ENCODE data around the gene EIF5A. TPM values are rescaled to one million over a fixed set of nuclear protein-coding genes. Genes with fewer than 3 reads are reported as not detected.

The EIF5A gene
- total RNA-seq, 1 donor from 2014 or later: 433 TPM

DNA sequence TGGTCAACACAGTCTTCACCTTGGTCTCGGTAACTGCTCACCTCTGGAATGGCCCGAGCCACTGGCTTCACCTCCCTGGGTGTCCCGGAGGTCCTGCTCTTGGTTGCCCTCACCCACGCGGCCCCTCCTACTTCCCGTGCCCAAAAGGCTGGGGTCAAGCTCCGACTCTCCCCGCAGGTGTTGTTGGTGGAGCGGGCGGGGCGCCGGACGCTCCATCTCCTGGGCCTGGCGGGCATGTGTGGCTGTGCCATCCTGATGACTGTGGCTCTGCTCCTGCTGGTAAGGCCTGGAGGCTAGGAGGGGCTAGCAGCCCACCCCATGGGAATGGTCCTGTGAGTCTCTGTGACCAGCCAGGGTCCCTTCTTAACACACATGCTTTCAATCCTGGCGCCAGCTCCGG lies 22.5 kb upstream of the EIF5A start:
- no peak for DNase-seq (ENCODE audit: extremely low read depth, low read depth, low spot score)

DNA sequence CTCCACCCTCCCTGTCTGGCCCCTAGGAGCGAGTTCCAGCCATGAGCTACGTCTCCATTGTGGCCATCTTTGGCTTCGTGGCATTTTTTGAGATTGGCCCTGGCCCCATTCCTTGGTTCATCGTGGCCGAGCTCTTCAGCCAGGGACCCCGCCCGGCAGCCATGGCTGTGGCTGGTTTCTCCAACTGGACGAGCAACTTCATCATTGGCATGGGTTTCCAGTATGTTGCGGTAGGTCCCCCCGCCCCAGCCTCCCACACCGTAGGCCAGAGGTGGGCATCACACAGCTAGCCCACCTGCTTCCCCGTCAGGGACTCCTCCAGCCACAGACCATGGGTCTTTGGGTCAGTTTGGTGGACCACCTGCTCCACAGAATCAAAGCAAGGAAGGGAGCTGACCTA lies 21.7 kb upstream of the EIF5A start:
- DNase-seq (ENCODE audit: extremely low read depth, low read depth, low spot score): no peak

DNA sequence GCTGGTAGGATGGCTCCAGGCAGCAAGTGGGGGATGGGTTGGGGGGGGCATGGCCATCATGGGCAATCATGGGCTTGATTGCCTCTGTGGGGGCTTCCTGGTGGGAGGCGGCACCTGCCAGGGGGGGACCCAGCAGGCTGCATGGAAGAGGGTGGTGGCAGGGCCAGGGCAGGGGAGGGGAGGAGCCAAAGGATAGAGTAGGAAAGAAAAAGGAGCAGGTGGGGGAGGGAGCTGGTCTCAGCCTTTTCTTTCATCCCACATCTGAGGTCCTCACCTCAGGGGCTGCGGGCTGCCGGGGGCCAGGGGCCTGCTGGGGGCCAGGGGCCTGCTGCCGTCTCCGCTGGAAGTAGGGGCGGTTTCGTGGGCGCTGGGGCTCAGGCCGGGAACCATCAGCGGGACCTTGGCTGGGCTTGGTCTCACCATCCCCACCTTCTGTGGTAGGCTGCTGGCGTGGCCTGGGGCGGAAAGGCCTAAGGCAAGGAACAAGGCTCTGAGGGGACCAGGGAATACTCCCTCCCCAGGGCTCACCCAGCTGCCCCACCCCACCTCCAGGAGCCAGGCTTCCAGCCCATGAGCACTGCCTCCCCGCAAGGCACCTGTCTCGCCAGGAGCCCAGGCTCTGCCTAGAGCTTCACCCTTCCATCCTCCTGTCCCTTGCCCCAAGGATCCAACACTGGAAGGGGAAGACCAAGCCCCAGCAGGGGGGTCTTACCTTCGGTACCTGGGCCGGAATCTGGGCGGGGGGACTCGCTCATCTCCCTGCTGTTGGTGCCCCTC lies 18.0 kb upstream of the EIF5A start:
- DNase-seq (ENCODE audit: extremely low read depth, low read depth, low spot score): no peak

DNA sequence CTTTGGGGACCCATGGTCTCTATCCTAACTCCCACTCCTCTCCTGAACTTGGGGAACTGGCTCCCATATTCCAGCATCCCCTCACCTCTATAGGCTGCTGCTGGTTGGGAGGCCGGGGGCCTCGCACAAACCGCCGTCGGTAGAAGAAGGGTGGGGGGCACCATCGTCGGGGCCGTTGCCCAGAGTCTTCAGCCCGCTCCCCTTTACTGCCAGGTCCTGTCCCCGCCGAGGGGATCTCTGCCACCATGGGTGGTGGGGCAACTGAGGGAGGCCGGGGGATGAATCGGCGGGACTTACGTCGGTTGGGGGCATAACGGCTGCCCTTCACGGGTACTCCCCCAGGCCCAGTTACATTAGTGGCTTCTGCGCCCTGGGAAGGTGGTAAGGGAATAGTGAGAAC lies 17.3 kb upstream of the EIF5A start:
- no peak for DNase-seq (ENCODE audit: extremely low read depth, low read depth, low spot score)

DNA sequence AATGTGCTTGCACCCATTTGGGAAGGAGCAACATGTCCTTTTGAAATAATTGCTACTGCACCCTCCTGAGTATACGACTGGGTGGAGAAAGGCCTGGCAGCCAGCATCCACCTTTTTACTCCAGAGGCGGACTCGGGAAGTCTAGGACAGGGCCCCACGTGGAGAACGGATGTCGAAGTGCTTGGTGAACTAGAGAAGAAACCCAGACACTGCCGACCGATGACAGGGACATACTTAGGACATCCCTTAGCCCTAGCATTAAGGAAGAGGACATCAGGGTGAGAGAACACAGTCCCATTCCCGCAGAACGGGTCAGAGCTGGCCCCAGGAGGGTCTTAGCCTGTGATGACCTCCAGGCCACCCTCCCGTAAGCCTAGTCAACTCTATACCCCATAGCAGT lies 16.7 kb upstream of the EIF5A start:
- no peak for DNase-seq (ENCODE audit: extremely low read depth, low read depth, low spot score)

DNA sequence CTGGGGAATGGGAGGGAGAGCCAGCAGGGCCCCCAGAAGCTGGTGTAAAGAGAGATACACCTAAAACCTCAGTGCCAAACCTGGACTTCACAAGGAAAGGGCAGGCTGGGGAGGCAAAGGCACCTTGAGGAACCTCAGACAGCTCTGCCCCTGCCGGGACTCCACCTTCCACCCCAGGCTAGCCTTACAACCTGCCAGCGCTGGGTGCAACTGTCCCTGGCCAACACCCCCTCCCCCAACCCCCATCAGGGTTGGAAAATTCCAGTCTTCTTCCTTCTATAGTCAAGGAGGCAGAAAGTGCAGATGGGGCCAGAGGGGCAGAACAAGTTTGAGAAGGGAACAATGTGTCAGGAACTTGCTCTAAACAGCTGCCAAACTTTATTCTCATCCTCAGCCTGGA lies 15.2 kb upstream of the EIF5A start:
- no peak for DNase-seq (ENCODE audit: extremely low read depth, low read depth, low spot score)

DNA sequence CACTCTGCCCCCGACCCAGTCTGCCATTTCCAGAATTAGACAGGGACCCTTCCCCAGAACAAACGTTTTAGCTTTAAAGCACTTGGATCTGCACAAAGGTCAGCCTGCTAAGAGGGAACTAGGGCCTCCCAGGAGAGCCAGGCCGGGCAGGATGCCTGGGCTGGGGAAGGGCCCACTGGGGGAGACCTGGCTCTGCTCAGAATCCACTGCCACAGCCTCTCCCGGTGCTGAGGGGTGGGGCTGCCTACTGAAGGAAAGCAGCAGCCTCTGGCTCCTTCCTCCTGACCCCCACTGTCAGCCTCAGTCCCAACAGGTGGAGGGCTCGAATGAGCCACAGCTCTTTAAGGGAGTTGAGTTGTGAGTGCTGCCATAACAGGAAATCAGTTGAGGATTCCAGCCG lies 14.7 kb upstream of the EIF5A start:
- no peak for DNase-seq (ENCODE audit: extremely low read depth, low read depth, low spot score)

DNA sequence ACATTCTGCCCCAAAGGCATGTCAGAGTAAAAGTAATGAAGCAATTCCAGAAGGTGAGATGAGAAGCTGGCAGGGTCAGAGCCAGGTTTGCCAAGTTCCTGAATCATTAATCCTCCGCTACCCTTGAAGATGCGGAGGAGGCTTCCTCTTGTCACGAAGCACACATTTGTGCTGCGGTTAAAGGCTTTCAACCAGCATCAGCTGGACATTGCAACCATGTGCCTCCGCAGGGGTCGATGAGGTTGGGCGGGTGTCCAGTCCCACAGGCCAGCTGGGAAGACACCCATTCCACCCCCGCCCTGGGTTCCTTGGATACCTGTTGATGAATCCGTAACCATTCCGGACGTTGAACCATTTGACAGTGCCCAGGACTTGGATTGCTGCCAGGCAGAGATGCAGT lies 14.3 kb upstream of the EIF5A start:
- DNase-seq (ENCODE audit: extremely low read depth, low read depth, low spot score): no peak

DNA sequence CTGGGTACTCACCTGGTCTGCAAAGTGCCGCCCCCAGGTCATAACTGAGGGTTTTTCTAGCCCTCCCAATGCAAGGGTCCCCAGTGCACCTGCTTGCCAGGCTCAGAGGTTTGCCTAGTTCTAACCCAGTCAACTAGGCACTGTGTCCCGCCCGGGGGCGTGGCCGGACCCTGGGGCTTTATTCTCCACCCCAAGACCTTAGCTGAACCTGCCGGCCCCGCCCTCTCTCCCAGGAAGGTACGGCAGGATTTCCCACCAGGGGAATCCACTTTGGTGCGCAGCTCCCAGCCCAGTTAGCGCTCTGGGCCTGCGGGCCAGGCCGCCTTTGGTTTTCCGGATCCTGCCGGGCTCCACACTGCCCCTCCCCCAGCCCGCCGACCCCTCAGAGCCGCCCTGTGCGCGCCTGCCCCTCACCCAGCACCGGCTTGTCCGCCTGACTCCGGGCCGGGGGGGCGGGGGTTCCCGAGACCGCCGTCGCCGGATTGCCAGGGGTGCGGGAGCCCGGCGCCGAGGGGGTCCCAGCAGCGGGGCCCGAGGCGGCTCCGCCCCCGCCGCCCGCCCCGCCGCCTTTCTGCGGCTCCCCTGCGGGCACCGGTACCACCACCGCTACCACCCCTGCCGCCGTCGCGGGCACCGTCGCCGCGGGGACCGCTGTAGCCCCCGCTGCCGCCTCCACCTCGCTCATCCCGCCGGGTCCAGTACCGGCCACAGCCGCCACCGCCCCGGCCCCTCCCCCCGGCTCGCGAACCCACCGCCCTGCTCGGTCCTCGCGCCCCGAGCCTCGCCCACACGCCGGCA lies 13.4 kb upstream of the EIF5A start:
- DNase-seq (ENCODE audit: extremely low read depth, low read depth, low spot score): no peak

DNA sequence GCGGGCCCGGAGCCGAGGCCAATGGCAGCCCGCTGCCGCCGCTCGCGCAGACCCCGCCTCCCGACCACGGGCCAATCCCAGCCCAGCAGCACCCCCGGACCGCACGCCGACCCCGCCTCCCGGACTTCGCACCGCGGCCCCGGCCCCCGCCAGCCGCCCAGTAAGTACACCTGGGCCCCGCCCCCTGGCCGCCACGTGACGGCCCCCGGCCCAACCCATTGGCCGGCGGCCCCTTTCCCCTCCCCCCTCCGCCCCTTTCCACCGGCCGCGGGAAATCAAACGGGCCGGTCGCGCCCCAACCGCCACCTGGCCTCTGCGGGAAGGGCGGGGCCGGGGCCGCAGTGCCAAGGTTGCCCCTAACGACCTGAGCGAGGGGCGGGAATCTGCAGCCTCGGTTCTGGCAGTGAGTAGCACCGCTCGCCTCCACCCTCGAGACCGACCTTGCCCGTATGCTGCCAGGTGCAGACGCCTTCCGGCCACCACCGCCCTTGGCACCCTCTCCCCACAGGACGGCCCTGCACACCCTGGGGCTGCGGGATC lies 12.7 kb upstream of the EIF5A start, which contains the start of gene YBX2:
Gene YBX2 (minus strand): TSS at position 26 of the 540 bp plus-strand sequence. CDS start 139 bp downstream, outside the sequence.
- DNase-seq (ENCODE audit: extremely low read depth, low read depth, low spot score): no peak

DNA sequence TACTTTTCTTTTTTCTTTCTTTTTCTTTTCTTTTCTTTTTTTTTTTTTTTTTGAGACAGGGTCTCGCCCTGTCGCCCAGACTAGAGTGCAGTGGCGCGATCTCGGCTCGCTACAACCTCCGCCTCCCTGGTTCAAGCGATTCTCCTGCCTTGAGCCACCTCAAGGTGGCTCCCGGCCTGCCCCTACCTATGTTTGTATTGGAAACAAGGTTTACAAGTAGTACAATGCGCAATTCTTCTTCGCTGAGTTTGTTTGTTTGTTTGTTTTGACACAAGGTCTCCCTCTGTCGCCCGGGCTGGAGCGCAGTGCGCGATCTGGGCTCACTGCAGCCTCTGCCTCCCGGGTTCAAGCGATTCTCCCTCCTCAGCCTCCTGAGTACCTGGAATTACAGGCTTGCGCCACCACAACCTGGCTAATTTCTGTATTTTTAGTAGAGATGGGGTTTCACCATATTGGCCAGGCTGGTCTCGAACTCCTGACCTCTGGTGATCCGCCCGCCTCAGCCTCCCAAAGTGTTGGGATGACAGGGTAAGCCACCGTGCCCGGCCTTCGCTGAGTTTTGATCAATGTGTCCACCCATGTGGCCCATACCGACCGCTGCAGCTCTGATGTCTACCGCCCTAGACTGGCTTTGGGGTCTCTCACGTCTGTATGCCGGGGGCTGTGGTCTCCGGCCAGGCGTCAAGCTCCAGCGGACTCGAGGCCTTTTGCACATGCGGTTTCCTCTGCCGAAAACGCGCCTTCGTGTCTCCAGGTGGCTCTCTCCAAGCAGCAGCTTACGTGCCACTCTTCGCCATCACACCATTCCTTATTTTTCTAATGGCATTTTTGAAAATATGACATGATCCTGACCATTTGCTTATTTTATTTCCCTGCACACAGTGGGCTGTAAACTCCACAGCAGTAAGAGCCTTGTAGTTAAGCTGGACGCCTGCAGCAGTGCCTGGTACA lies 11.9 kb upstream of the EIF5A start:
- no peak for DNase-seq (ENCODE audit: extremely low read depth, low read depth, low spot score)

DNA sequence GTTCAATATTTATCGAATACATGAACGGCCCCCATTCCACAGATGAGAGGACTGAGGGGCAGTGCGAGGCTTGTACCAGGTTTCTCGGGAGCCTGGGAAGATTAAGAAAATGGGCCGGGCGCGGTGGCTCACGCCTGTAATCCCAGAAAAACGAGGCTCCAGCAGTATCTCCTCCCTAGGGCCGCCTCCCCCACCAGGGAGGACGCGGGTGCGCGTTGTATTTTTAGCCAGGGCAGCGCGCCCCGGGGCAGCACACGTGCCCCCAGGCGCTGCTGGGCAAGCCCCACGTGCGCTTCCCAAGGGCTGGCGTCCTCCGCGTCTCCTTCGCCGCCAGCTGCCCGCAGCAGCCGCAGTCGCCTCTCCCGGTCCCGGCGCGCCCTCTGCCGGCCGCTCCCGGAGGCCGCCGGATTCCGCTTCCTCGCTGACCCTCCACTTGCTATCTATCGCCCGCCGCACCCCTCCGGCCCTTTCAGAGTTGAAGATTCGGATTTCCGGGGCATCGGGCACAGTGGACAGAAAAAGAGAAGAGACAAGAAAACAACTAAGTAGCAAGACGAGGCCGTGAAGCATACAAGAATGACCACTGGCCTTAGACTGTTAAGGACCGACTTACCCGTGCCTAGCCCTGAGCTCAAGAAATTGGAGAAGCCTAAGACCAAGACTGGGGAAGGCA lies 11.1 kb upstream of the EIF5A start:
- no peak for DNase-seq (ENCODE audit: extremely low read depth, low read depth, low spot score)

DNA sequence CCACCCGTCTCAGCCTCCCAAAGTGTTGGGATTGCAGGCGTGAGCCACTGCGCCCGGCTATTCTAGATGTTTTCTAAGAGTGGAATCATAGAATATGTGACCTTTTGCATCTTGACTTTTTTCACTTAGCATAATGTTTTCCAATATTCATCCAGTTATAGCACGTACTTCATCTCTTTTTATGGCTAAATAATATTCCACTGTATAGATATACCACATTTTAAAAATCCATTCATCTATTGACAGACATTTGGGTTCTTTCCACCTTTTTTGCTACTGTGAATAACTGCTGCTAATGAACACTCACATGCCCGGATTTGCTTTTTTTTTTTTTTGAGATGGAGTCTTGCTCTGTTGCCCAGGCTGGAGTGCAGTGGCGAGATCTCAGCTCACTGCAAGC lies 3.2 kb upstream of the EIF5A start:
- DNase-seq (ENCODE audit: extremely low read depth, low read depth, low spot score): no peak

DNA sequence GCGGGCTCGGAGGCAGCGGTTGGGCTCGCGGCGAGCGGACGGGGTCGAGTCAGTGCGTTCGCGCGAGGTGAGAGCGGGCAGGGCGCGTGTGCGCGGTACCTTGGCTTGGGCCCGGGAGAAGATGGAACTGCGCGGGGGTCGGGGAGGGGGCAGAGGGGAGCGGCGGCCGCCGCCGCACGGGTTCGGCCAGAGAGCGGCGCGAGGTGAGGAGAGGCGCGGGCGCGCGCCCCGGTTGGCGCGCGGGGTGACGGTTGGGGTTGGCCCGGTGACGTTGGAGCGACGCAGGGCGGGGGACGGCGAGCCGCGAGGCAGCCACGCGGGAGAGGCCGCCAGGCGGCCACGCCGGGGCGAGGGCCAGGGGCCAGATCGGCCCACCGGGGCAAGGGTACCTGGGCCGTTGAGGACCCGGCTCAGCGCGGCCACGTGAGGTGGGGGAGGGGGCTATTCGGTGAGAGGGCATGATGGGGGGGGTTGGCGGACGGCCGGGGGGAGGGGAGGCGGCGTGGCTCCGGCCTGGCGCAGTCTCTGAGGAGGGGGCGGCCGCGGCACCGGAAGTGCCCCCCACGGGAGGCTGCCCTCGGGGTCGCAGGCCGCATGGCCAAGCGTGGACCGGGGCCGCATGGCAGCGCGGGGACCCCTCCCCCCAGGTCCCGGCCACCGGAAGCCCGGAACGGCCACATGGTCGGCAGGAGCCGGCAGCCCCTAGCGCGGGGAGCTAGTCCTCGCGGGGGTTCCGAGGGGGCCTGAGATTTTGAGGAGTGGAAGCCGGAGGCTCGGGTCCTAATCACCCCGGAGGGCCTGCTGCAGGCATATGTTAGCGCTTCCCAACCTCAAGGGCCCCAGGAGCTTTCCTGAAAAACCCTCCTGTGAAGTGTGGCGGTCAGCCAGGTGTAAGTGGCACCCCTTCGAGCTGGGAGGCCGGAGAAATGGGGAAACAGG lies 527 bp downstream of the EIF5A start:
- DNase-seq (ENCODE audit: extremely low read depth, low read depth, low spot score): no peak

DNA sequence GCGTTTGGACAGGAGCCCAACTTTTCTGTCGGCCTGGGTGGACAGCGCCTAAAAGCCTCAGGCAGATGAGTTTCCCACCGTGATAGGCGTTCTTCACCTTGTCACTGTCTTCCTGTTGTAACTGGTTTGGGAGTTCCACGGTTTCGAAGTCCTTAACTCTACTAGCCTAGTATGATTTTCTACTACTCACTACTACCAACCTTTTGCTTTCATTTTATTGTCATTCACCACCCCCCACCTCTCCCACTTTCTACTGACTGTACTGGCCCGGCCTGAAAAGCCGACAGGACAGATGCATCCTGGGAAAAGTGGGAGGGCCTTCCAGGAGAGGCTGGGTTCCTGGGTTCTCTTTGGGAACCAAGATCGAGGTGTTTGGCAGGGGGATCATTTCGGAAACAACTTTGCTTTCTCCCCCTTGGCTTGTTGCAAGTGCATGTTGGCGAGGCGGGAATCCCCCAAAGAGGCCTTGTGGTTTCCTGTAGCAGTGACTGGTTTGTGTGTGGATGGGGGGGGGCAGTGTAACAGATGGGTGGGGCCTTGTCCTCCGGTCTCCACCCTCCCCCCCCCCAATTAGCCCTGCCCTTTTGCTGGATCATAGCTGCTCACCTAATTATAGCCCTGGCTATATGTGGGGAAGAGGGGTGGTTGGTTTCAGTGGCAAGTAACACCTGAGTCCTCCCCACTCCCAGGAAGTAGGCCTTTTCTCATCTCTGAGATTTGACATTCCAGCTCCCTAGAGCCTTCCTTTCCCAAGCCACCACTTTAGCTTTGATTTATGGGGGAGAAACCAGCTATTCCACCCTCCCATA lies 1.4 kb downstream of the EIF5A start:
- DNase-seq (ENCODE audit: extremely low read depth, low read depth, low spot score): peak; percentile 36

DNA sequence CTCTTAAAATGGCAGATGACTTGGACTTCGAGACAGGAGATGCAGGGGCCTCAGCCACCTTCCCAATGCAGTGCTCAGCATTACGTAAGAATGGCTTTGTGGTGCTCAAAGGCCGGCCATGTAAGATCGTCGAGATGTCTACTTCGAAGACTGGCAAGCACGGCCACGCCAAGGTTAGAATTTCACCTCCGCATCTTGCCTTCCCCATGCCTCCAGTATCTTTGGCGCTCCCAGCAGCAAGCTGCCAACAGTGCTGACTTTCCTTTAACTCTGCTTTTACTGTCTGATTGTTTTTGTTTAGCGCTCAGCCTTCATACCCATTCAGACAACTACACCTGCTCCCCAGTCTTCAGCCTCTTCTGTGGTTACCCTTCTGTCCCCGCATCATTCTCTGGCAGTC lies 2.2 kb downstream of the EIF5A start:
- no peak for DNase-seq (ENCODE audit: extremely low read depth, low read depth, low spot score)

DNA sequence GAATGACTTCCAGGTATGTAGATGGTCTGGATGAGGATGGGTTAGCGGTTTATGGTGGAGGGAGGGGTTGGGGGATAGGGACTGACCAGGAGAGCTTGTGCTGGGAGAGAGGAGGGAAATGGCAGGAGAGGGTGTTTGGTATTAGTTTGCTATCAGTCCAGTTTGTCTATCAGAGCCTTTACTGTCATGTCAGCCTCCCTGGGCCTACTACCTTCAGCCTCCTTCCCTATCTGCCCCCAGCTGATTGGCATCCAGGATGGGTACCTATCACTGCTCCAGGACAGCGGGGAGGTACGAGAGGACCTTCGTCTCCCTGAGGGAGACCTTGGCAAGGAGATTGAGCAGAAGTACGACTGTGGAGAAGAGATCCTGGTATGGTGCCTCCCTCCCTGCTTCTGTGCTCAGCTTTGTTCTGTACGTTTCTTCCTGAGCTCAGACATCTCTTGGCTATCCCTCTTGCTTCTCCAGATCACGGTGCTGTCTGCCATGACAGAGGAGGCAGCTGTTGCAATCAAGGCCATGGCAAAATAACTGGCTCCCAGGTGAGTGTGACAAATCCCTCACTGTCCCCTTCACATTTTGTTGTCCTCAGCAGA lies 3.8 kb downstream of the EIF5A start:
- no peak for DNase-seq (ENCODE audit: extremely low read depth, low read depth, low spot score)
